ENCODE measurements around the gene SLC12A3. TPM values are rescaled to one million over a fixed set of nuclear protein-coding genes. Genes with fewer than 3 reads are reported as not detected.

Gene SLC12A3
- total RNA-seq, 1 experiment from 2014 or later = not detected

DNA sequence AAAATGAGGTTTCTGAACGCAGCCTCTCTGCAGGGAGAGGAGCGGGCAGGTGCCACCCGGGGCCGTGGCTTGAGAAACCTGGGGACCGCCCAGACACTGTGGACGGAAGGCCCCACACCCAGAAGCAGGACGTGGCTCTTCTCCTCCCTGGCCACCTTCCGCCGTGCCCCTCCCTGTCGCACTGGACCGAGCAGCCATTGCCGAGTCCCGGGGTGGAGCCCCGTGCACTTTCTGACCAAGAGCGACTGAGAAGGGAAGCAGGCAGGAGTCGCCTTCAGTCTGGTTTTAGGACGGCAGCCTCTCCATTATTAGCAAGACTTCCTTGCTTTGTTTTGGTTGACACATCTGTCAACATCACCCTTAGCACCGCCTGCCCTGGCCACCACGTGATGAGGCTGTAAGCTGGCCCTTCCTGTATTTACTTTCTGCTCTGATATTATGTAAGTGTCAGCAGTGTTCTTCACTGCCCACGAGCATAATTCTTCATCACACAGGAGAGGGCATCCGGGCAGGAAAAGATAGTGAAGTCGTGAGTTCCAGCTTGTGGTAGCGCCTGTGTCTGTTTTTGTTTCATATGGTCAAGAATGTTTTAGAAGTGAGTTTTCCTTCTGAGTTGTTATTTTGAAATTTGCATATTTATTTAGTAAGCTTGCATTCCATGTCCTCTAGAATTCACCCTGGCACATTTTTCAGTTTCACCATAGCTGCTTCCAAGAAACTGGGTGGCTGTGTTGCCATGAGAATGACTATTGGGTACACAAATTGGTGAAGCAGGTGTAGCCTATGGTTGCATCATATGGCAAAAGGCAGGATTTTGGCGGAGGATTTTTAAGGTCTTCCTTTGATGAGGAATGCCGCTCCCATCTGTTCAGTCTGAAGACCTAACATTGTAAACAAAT lies 68.0 kb downstream of the SLC12A3 start:
- H3K9me3 Mint-ChIP-seq = no peaks in the 10 kb centered on the region; the same call in 1 of the 2 replicates

More for the DNA sequence above, 68.0 kb downstream of the SLC12A3 start:
- H3K36me3 Mint-ChIP-seq = peaks cover 27% of the 10 kb centered on the region
- peak overlapping the region; percentile 94 for H3K4me3 Mint-ChIP-seq
- H3K4me1 Mint-ChIP-seq = peaks cover 26% of the 10 kb centered on the region
- ChIA-PET POLR2A (interaction anchor here (0.5 to 1.6 kb wide), 3 partner anchors 11 to 246 kb away, joined by 3 to 4 read pairs (median 4); no protein-coding TSS in a partner anchor), CTCF (interaction anchor here (1.2 kb wide), 1 partner anchor 31 kb away, joined by 3 read pairs; no protein-coding TSS in a partner anchor)
- DNase-seq (ENCODE audit: low spot score) (peak; percentile 37), ATAC-seq (no peak)
- TF ChIP-seq FOXP4 (CRISPR knock-in tag; IDR thresholded peaks at IDR 0.05) (no peak), ZNF138 (CRISPR knock-in tag; conservative IDR thresholded peaks at IDR 0.05) (no peak), JUN (CRISPR knock-in tag; IDR thresholded peaks at IDR 0.05) (0 out of 2 replicates have a peak, but pooled peaks have one; percentile 27), SOX15 (CRISPR knock-in tag; IDR thresholded peaks at IDR 0.05) (no peak), TCF7 (CRISPR knock-in tag; IDR thresholded peaks at IDR 0.05; ENCODE audit: low read depth) (0 out of 2 replicates have a peak, but pooled peaks have one; percentile 7), SMAD4 (CRISPR knock-in tag; IDR thresholded peaks at IDR 0.05) (no peak), USF2 (CRISPR knock-in tag; IDR thresholded peaks at IDR 0.05) (peak; percentile 87), FOXK1 (CRISPR knock-in tag; IDR thresholded peaks at IDR 0.05) (peak; percentile 60; the same call in 1 of the 2 replicates), RORB (CRISPR knock-in tag; IDR thresholded peaks at IDR 0.05) (no peak), ATF1 (CRISPR knock-in tag; IDR thresholded peaks at IDR 0.05) (no peak), KAT7 (CRISPR knock-in tag; IDR thresholded peaks at IDR 0.05; ENCODE audit: borderline replicate concordance) (no peak), GABPB1 (CRISPR knock-in tag; IDR thresholded peaks at IDR 0.05) (peak; percentile 66)
- TF ChIP-seq, protein P1, sequence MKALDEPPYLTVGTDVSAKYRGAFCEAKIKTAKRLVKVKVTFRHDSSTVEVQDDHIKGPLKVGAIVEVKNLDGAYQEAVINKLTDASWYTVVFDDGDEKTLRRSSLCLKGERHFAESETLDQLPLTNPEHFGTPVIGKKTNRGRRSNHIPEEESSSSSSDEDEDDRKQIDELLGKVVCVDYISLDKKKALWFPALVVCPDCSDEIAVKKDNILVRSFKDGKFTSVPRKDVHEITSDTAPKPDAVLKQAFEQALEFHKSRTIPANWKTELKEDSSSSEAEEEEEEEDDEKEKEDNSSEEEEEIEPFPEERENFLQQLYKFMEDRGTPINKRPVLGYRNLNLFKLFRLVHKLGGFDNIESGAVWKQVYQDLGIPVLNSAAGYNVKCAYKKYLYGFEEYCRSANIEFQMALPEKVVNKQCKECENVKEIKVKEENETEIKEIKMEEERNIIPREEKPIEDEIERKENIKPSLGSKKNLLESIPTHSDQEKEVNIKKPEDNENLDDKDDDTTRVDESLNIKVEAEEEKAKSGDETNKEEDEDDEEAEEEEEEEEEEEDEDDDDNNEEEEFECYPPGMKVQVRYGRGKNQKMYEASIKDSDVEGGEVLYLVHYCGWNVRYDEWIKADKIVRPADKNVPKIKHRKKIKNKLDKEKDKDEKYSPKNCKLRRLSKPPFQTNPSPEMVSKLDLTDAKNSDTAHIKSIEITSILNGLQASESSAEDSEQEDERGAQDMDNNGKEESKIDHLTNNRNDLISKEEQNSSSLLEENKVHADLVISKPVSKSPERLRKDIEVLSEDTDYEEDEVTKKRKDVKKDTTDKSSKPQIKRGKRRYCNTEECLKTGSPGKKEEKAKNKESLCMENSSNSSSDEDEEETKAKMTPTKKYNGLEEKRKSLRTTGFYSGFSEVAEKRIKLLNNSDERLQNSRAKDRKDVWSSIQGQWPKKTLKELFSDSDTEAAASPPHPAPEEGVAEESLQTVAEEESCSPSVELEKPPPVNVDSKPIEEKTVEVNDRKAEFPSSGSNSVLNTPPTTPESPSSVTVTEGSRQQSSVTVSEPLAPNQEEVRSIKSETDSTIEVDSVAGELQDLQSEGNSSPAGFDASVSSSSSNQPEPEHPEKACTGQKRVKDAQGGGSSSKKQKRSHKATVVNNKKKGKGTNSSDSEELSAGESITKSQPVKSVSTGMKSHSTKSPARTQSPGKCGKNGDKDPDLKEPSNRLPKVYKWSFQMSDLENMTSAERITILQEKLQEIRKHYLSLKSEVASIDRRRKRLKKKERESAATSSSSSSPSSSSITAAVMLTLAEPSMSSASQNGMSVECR (CRISPR knock-in tag; IDR thresholded peaks at IDR 0.05; ENCODE audit: borderline replicate concordance) = peak; percentile 63; the same call in 1 of the 2 replicates
- TF ChIP-seq, protein P2, sequence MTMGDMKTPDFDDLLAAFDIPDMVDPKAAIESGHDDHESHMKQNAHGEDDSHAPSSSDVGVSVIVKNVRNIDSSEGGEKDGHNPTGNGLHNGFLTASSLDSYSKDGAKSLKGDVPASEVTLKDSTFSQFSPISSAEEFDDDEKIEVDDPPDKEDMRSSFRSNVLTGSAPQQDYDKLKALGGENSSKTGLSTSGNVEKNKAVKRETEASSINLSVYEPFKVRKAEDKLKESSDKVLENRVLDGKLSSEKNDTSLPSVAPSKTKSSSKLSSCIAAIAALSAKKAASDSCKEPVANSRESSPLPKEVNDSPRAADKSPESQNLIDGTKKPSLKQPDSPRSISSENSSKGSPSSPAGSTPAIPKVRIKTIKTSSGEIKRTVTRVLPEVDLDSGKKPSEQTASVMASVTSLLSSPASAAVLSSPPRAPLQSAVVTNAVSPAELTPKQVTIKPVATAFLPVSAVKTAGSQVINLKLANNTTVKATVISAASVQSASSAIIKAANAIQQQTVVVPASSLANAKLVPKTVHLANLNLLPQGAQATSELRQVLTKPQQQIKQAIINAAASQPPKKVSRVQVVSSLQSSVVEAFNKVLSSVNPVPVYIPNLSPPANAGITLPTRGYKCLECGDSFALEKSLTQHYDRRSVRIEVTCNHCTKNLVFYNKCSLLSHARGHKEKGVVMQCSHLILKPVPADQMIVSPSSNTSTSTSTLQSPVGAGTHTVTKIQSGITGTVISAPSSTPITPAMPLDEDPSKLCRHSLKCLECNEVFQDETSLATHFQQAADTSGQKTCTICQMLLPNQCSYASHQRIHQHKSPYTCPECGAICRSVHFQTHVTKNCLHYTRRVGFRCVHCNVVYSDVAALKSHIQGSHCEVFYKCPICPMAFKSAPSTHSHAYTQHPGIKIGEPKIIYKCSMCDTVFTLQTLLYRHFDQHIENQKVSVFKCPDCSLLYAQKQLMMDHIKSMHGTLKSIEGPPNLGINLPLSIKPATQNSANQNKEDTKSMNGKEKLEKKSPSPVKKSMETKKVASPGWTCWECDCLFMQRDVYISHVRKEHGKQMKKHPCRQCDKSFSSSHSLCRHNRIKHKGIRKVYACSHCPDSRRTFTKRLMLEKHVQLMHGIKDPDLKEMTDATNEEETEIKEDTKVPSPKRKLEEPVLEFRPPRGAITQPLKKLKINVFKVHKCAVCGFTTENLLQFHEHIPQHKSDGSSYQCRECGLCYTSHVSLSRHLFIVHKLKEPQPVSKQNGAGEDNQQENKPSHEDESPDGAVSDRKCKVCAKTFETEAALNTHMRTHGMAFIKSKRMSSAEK (CRISPR knock-in tag; IDR thresholded peaks at IDR 0.05; ENCODE audit: borderline replicate concordance) = no peak
- TF ChIP-seq, protein P3, sequence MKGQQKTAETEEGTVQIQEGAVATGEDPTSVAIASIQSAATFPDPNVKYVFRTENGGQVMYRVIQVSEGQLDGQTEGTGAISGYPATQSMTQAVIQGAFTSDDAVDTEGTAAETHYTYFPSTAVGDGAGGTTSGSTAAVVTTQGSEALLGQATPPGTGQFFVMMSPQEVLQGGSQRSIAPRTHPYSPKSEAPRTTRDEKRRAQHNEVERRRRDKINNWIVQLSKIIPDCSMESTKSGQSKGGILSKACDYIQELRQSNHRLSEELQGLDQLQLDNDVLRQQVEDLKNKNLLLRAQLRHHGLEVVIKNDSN (CRISPR knock-in tag; IDR thresholded peaks at IDR 0.05) = peak; percentile 84
- H3K27ac Mint-ChIP-seq = peak overlapping the region; percentile 95
- H3K27me3 Mint-ChIP-seq (ENCODE audit: low read depth) = no peaks in the 10 kb centered on the region

Data from WTC11 (cell line).